CD14-positive monocyte (primary cell): ENCODE results near the gene FLOT1. TPM values are rescaled to one million over a fixed set of nuclear protein-coding genes. Genes with fewer than 3 reads are reported as not detected.

ENCODE experiments used
- DNase-seq, 3 donors: peaks; one replicate each; pipeline ENCODE4 v3.0.0-alpha.2; 2011 to 2022
- H2AFZ ChIP-seq: 2 replicates; pipeline ENCODE4 v1.6.0; 2012; ENCODE audit warnings: mild to moderate bottlenecking, low read depth, low read length, inconsistent platforms; ENCODE audit not compliant: insufficient read depth, poor library complexity, severe bottlenecking
- H3K27ac ChIP-seq, 2 donors: 1 replicate in 1 of 2; 2 replicates in 1 of 2; pipeline ENCODE4 v1.5.1; 2012 to 2013; ENCODE audit warnings: low read length in 2 of 2, control low read depth in 1 of 2, inconsistent platforms in 1 of 2, low read depth in 1 of 2, mild to moderate bottlenecking in 1 of 2
- H3K27me3 ChIP-seq, 2 donors: one replicate each; pipeline versions ENCODE4 v1.6.0 to v1.6.1; 2011 to 2013; ENCODE audit warnings: low read length in 2 of 2; ENCODE audit not compliant: control insufficient read depth in 2 of 2, insufficient read depth in 2 of 2
- H3K36me3 ChIP-seq, 2 donors: replicated peaks in 1 of 2; 1 replicate in 1 of 2; 2 replicates in 1 of 2; pipeline versions ENCODE4 v1.5.1 to v1.6.1; 2012 to 2013; ENCODE audit warnings: low read length in 2 of 2, control low read depth in 1 of 2, inconsistent platforms in 1 of 2, mild to moderate bottlenecking in 1 of 2; ENCODE audit not compliant: insufficient read depth in 2 of 2, control insufficient read depth in 1 of 2
- H3K4me1 ChIP-seq, 2 donors: 1 replicate in 1 of 2; 2 replicates in 1 of 2; pipeline versions ENCODE4 v1.5.1 to v1.6.1; 2012 to 2013; ENCODE audit warnings: low read length in 2 of 2, control low read depth in 1 of 2, inconsistent platforms in 1 of 2, mild to moderate bottlenecking in 1 of 2, moderate library complexity in 1 of 2; ENCODE audit not compliant: insufficient read depth in 2 of 2, control insufficient read depth in 1 of 2
- H3K4me2 ChIP-seq: replicated peaks from 2 replicates; pipeline ENCODE3; 2012; ENCODE audit warnings: low read length, moderate library complexity, mild to moderate bottlenecking; ENCODE audit not compliant: poor library complexity, severe bottlenecking; ENCODE audit errors: extremely low read depth
- H3K4me3 ChIP-seq, 3 experiments: fragments of 200-600 bp in 1 of 3; sonication (generic) in 1 of 3; replicated peaks in 1 of 3; 1 replicate in 2 of 3; 2 replicates in 1 of 3; pipeline ENCODE4 v1.5.1; 2011 to 2013; ENCODE audit warnings: low read length in 3 of 3, mild to moderate bottlenecking in 3 of 3, control low read depth in 2 of 3, low read depth in 2 of 3, inconsistent platforms in 1 of 3, moderate library complexity in 1 of 3
- H3K79me2 ChIP-seq: 2 replicates; pipeline ENCODE4 v1.6.0; 2012; ENCODE audit warnings: mild to moderate bottlenecking, control low read depth, inconsistent platforms, low read length, moderate library complexity; ENCODE audit not compliant: insufficient read depth
- H3K9ac ChIP-seq: 2 replicates; pipeline ENCODE4 v1.6.0; 2017; ENCODE audit warnings: low read length, mild to moderate bottlenecking; ENCODE audit not compliant: insufficient read depth, poor library complexity, severe bottlenecking
- H3K9me3 ChIP-seq, 2 donors: replicated peaks in 1 of 2; 1 replicate in 1 of 2; 2 replicates in 1 of 2; pipeline versions ENCODE4 v1.5.1 to v1.6.1; 2012 to 2013; ENCODE audit warnings: low read length in 2 of 2, control low read depth in 1 of 2; ENCODE audit not compliant: control insufficient read depth in 1 of 2, insufficient read depth in 1 of 2
- H4K20me1 ChIP-seq: 2 replicates; pipeline ENCODE4 v1.6.0; 2012; ENCODE audit warnings: mild to moderate bottlenecking, low read length, control low read depth, moderate library complexity; ENCODE audit not compliant: insufficient read depth
- H3K27ac Mint-ChIP-seq, 7 donors: one replicate each; pipeline ENCODE4 v1.8.0; 2020; ENCODE audit warnings: mild to moderate bottlenecking in 7 of 7, mixed read lengths in 7 of 7, moderate library complexity in 6 of 7, inconsistent platforms in 2 of 7
- H3K27me3 Mint-ChIP-seq, 3 donors: one replicate each; pipeline ENCODE4 v1.8.0; 2021 to 2022; ENCODE audit warnings: low read depth in 3 of 3, mild to moderate bottlenecking in 3 of 3, mixed read lengths in 3 of 3, moderate library complexity in 3 of 3, inconsistent platforms in 1 of 3
- H3K36me3 Mint-ChIP-seq, 2 donors: one replicate each; pipeline ENCODE4 v1.8.0; 2020; ENCODE audit warnings: mixed read lengths in 2 of 2, inconsistent platforms in 1 of 2, mild to moderate bottlenecking in 1 of 2
- H3K4me1 Mint-ChIP-seq: one replicate; pipeline ENCODE4 v1.8.0; 2020; ENCODE audit warnings: mild to moderate bottlenecking, mixed read lengths
- H3K4me3 Mint-ChIP-seq, 2 donors: one replicate each; pipeline ENCODE4 v1.8.0; 2020; ENCODE audit warnings: mild to moderate bottlenecking in 2 of 2, mixed read lengths in 2 of 2, moderate library complexity in 1 of 2
- H3K9me3 Mint-ChIP-seq, 7 donors: one replicate each; pipeline ENCODE4 v1.8.0; 2020 to 2022; ENCODE audit warnings: mixed read lengths in 7 of 7, mild to moderate bottlenecking in 6 of 7, moderate library complexity in 6 of 7, inconsistent platforms in 2 of 7
- CTCF ChIP-seq: fragments of 200-600 bp; IDR thresholded peaks from one replicate; pipeline ENCODE4 v1.8.0; 2022; ENCODE audit warnings: antibody characterized with exemption, mild to moderate bottlenecking
- WGBS: methylation state at CpG from one replicate; pipeline ENCODE4 v1.1.5; 2013; ENCODE audit warnings: missing lambda C conversion rate; ENCODE audit not compliant: insufficient coverage; 5-methylcytosine and 5-hydroxymethylcytosine counted together
- intact Hi-C, 2 donors: fragments of 100-400 bp; cut with micrococcal nuclease; formaldehyde crosslinking; loops; one replicate each; pipeline versions ENCODE4 v1.15.0 to v1.15.1; 2023
- polyA plus RNA-seq, 3 donors: library from polyadenylated mRNA; depleted of rRNA in 1 of 3; unstranded in 2 of 3; stranded (reverse) in 1 of 3; fragments of 300-500 nt in 2 of 3; fragments of >200 nt in 1 of 3; fragmentation: Illumina TruSeq in 2 of 3; gene quantifications; 1 replicate in 2 of 3; 2 replicates in 1 of 3; pipeline ENCODE4 v1.2.3, GENCODE V29; 2012 to 2021

The FLOT1 gene
- polyA plus RNA-seq, 3 donors, result 124 to 153 (median 132) TPM

- peaks cover 18 to 40% of the 10 kb centered on the region in 2 donors for H3K4me1 ChIP-seq
- peak overlapping the region; percentile 84 for H3K9ac ChIP-seq
- Mint-ChIP-seq H3K4me1 (peaks cover 42% of the 10 kb centered on the region), H3K36me3 (peaks cover 33 to 36% of the 10 kb centered on the region in 2 donors), H3K9me3 (peaks cover 0 to 3% (median 0%) of the 10 kb centered on the region in 7 donors), H3K27ac (peak overlapping the region; percentile 94 to 99 (median 97)), H3K4me3 (peak overlapping the region; percentile 99), H3K27me3 (peaks cover 6 to 12% (median 7%) of the 10 kb centered on the region in 3 donors)
- H3K9me3 ChIP-seq, result no peaks in the 10 kb centered on the region
- H3K4me3 ChIP-seq, result peak overlapping the region; percentile 82 to 97 (median 90)
- no peak for TF ChIP-seq CTCF
- H4K20me1 ChIP-seq, result peaks cover 46% of the 10 kb centered on the region
- peak overlapping the region; percentile 64 for H2AFZ ChIP-seq
- peaks cover 0 to 4% of the 10 kb centered on the region in 2 donors for H3K27me3 ChIP-seq
- WGBS, result 2% methylated on average over 39 of the region's 55 CpGs
- peak in 2 of 3 donors; percentile 26 to 59 for DNase-seq
- H3K27ac ChIP-seq, result peak overlapping the region; percentile 64 to 87
- H3K36me3 ChIP-seq, result peaks cover 19 to 27% of the 10 kb centered on the region in 2 donors
- intact Hi-C loops, result loop anchor here (2.0 to 10.0 kb wide), 7 partner anchors 34 to 341 kb away; partner anchors contain the start of genes MRPS18B (in 1 of the 2) and PPP1R10 (in 1 of the 2)
- H3K79me2 ChIP-seq, result peaks cover 43% of the 10 kb centered on the region
- peak overlapping the region; percentile 96 for H3K4me2 ChIP-seq
These were observed 889 bp upstream of the FLOT1 start for GRCh38 chr6:30743099-30744053.

GRCh38 chr6:30741789-30742315 lies 635 bp downstream of the FLOT1 start:
- peak overlapping the region; percentile 80 for H2AFZ ChIP-seq
- peaks cover 29 to 56% of the 10 kb centered on the region in 2 donors for H3K4me1 ChIP-seq
- peaks cover 0 to 3% (median 0%) of the 10 kb centered on the region in 7 donors for H3K9me3 Mint-ChIP-seq
- H3K27ac Mint-ChIP-seq, result peak overlapping the region; percentile 51 to 99 (median 79)
- H3K36me3 Mint-ChIP-seq, result peaks cover 36 to 38% of the 10 kb centered on the region in 2 donors
- H3K27me3 Mint-ChIP-seq, result peaks cover 3 to 5% (median 5%) of the 10 kb centered on the region in 3 donors
- no peak for TF ChIP-seq CTCF
- peak overlapping the region; percentile 96 for H3K4me2 ChIP-seq
- peak overlapping the region; percentile 74 for H3K9ac ChIP-seq
- peak overlapping the region; percentile 92 to 99 for H3K4me3 Mint-ChIP-seq
- H3K79me2 ChIP-seq, result peaks cover 43% of the 10 kb centered on the region
- peaks cover 19 to 34% of the 10 kb centered on the region in 2 donors for H3K36me3 ChIP-seq
- H4K20me1 ChIP-seq, result peaks cover 60% of the 10 kb centered on the region
- H3K27ac ChIP-seq, result peak overlapping the region; percentile 11 to 74
- peaks cover 0 to 4% of the 10 kb centered on the region in 2 donors for H3K27me3 ChIP-seq
- no peak for DNase-seq
- H3K4me3 ChIP-seq, result peak overlapping the region; percentile 82 to 97 (median 90)
- peaks cover 52% of the 10 kb centered on the region for H3K4me1 Mint-ChIP-seq
- intact Hi-C loops, result loop anchor here (2.0 to 10.0 kb wide), 7 partner anchors 35 to 343 kb away; partner anchors contain the start of genes MRPS18B (in 1 of the 2) and PPP1R10 (in 1 of the 2)
- WGBS, result 11% methylated on average over 9 of the region's 13 CpGs
- H3K9me3 ChIP-seq, result no peaks in the 10 kb centered on the region
